H9 (cell line): ENCODE results near the gene TMEM41B. TPM values are rescaled to one million over a fixed set of nuclear protein-coding genes. Genes with fewer than 3 reads are reported as not detected.

Experiments
- DNase-seq: peaks from one replicate; pipeline ENCODE4 v3.0.0-alpha.2; 2017
- H2AFZ ChIP-seq: one replicate; pipeline ENCODE4 v1.6.1; 2013; ENCODE audit warnings: mild to moderate bottlenecking, low read length, control low read depth, moderate library complexity
- H2AK5ac ChIP-seq: 2 replicates; pipeline ENCODE4 v1.6.1; 2013; ENCODE audit warnings: low read length, control low read depth, mixed read lengths; ENCODE audit not compliant: insufficient read length
- H2BK120ac ChIP-seq: one replicate; pipeline ENCODE4 v1.6.1; 2013; ENCODE audit warnings: low read depth, mild to moderate bottlenecking, low read length, control low read depth, inconsistent platforms; ENCODE audit not compliant: poor library complexity, severe bottlenecking
- H2BK12ac ChIP-seq: 2 replicates; pipeline ENCODE4 v1.6.1; 2013; ENCODE audit warnings: low read length, control low read depth, mixed read lengths, low read depth; ENCODE audit not compliant: insufficient read length
- H2BK15ac ChIP-seq: 2 replicates; pipeline ENCODE4 v1.6.1; 2013; ENCODE audit warnings: low read depth, low read length, control low read depth
- H2BK20ac ChIP-seq: one replicate; pipeline ENCODE4 v1.6.1; 2013; ENCODE audit warnings: low read depth, mild to moderate bottlenecking, low read length, control low read depth, inconsistent platforms; ENCODE audit not compliant: poor library complexity, severe bottlenecking
- H2BK5ac ChIP-seq: 2 replicates; pipeline ENCODE4 v1.6.1; 2013; ENCODE audit warnings: low read length, control low read depth, mixed read lengths; ENCODE audit not compliant: insufficient read length
- H3K14ac ChIP-seq: 2 replicates; pipeline ENCODE4 v1.6.1; 2013; ENCODE audit warnings: low read length, control low read depth; ENCODE audit not compliant: insufficient read depth
- H3K18ac ChIP-seq: 2 replicates; pipeline ENCODE4 v1.6.1; 2013; ENCODE audit warnings: low read depth, mild to moderate bottlenecking, mixed read lengths, low read length, control low read depth; ENCODE audit not compliant: insufficient read length
- H3K23ac ChIP-seq: 2 replicates; pipeline ENCODE4 v1.6.1; 2013; ENCODE audit warnings: low read length, control low read depth, mixed read lengths, low read depth; ENCODE audit not compliant: insufficient read length
- H3K23me2 ChIP-seq: 2 replicates; pipeline ENCODE4 v1.6.1; 2013; ENCODE audit warnings: low read depth, mild to moderate bottlenecking, mixed read lengths, low read length, control low read depth; ENCODE audit not compliant: insufficient read length, poor library complexity, severe bottlenecking
- H3K27ac ChIP-seq: 2 replicates; pipeline ENCODE4 v1.5.1; 2013; ENCODE audit warnings: low read length, control low read depth, mixed read lengths, low read depth; ENCODE audit not compliant: insufficient read length
- H3K27me3 ChIP-seq: 2 replicates; pipeline ENCODE4 v1.6.1; 2013; ENCODE audit warnings: low read length, control low read depth, inconsistent platforms; ENCODE audit not compliant: insufficient read depth
- H3K4ac ChIP-seq: 2 replicates; pipeline ENCODE4 v1.6.1; 2013; ENCODE audit warnings: low read depth, mild to moderate bottlenecking, control low read depth, inconsistent platforms, low read length, moderate library complexity
- H3K4me1 ChIP-seq: 2 replicates; pipeline ENCODE4 v1.6.1; 2013; ENCODE audit warnings: low read length, control low read depth, inconsistent platforms; ENCODE audit not compliant: insufficient read depth
- H3K4me2 ChIP-seq: 2 replicates; pipeline ENCODE4 v1.6.1; 2013; ENCODE audit warnings: low read length, control low read depth, mixed read lengths; ENCODE audit not compliant: insufficient read length, insufficient read depth
- H3K56ac ChIP-seq: 2 replicates; pipeline ENCODE4 v1.6.1; 2013; ENCODE audit warnings: low read depth, mild to moderate bottlenecking, mixed read lengths, low read length, control low read depth; ENCODE audit not compliant: insufficient read length
- H3K79me1 ChIP-seq: 2 replicates; pipeline ENCODE4 v1.6.1; 2013; ENCODE audit warnings: low read depth, mild to moderate bottlenecking, moderate library complexity, low read length, control low read depth, inconsistent platforms; ENCODE audit not compliant: insufficient read depth, poor library complexity, severe bottlenecking
- H3K79me2 ChIP-seq: 2 replicates; pipeline ENCODE4 v1.6.1; 2013; ENCODE audit warnings: low read length, control low read depth, inconsistent platforms; ENCODE audit not compliant: insufficient read depth
- H3K9ac ChIP-seq: 2 replicates; pipeline ENCODE4 v1.6.1; 2013; ENCODE audit warnings: low read length, control low read depth, mixed read lengths; ENCODE audit not compliant: insufficient read length; ENCODE audit errors: extremely low read depth
- H3K9me3 ChIP-seq: one replicate; pipeline ENCODE4 v1.6.1; 2013; ENCODE audit warnings: low read depth, low read length, inconsistent platforms; ENCODE audit not compliant: control insufficient read depth
- H3T11ph ChIP-seq: one replicate; pipeline ENCODE4 v1.6.1; 2013; ENCODE audit warnings: mild to moderate bottlenecking, low read length, control low read depth, inconsistent platforms
- H4K20me1 ChIP-seq: one replicate; pipeline ENCODE4 v1.6.1; 2013; ENCODE audit not compliant: control insufficient read depth, insufficient read length, insufficient read depth
- H4K5ac ChIP-seq: 2 replicates; pipeline ENCODE4 v1.6.1; 2013; ENCODE audit warnings: low read depth, mild to moderate bottlenecking, mixed read lengths, low read length, control low read depth; ENCODE audit not compliant: insufficient read length
- H4K8ac ChIP-seq: replicated peaks from 2 replicates; pipeline ENCODE4 v1.6.1; 2013; ENCODE audit warnings: low read length, control low read depth, mixed read lengths, low read depth; ENCODE audit not compliant: insufficient read length
- H4K91ac ChIP-seq: 2 replicates; pipeline ENCODE4 v1.6.1; 2013; ENCODE audit warnings: low read depth, mild to moderate bottlenecking, moderate library complexity, mixed read lengths, low read length, control low read depth; ENCODE audit not compliant: insufficient read length
- H3K27ac Mint-ChIP-seq, 3 experiments: 2 replicates in 2 of 3; 3 replicates in 1 of 3; pipeline ENCODE4 v1.8.0; 2020 to 2021; ENCODE audit warnings: mixed read lengths in 3 of 3, mild to moderate bottlenecking in 1 of 3, moderate library complexity in 1 of 3
- H3K27me3 Mint-ChIP-seq: 2 replicates; pipeline ENCODE4 v1.8.0; 2021; ENCODE audit warnings: low read depth, mild to moderate bottlenecking, moderate library complexity, mixed read lengths
- H3K36me3 Mint-ChIP-seq, 3 experiments: 2 replicates in 2 of 3; 3 replicates in 1 of 3; pipeline ENCODE4 v1.8.0; 2020 to 2021; ENCODE audit warnings: low read depth in 3 of 3, mixed read lengths in 3 of 3; ENCODE audit not compliant: insufficient read depth in 1 of 3
- H3K4me1 Mint-ChIP-seq, 2 experiments: 2 replicates each; pipeline ENCODE4 v1.8.0; 2020; ENCODE audit warnings: mixed read lengths in 2 of 2
- H3K4me3 Mint-ChIP-seq, 2 experiments: 2 replicates in 1 of 2; 3 replicates in 1 of 2; pipeline ENCODE4 v1.8.0; 2020 to 2021; ENCODE audit warnings: mild to moderate bottlenecking in 2 of 2, mixed read lengths in 2 of 2, moderate library complexity in 1 of 2
- H3K9me3 Mint-ChIP-seq, 2 experiments: 2 replicates in 1 of 2; 3 replicates in 1 of 2; pipeline ENCODE4 v1.8.0; 2020; ENCODE audit warnings: mild to moderate bottlenecking in 2 of 2, mixed read lengths in 2 of 2, moderate library complexity in 1 of 2
- WGBS: extraction: QIAGEN DNeasy Blood & Tissue Kit; methylation state at CpG from one replicate; pipeline ENCODE4 v1.1.7; 2013; ENCODE audit warnings: missing lambda C conversion rate, low lambda C conversion rate, mixed read lengths; ENCODE audit not compliant: insufficient read length; ENCODE audit errors: extremely low coverage; 5-methylcytosine and 5-hydroxymethylcytosine counted together
- total RNA-seq: library from RNA; stranded (reverse); gene quantifications from 2 replicates; pipeline ENCODE4 v1.2.1, GENCODE V29; 2021
- TF ChIP-seq, protein P1 (sequence below): fragments of 200-600 bp; sonication (generic); conservative IDR thresholded peaks from 3 replicates; pipeline ENCODE4 v1.8.0; 2021; ENCODE audit warnings: antibody characterized with exemption, mild to moderate bottlenecking

Gene TMEM41B
- total RNA-seq, 1 experiment from 2014 or later, result 48.7 TPM

- no peak within 1 kb of the TSS for H2AFZ ChIP-seq
- TF ChIP-seq, protein P1, sequence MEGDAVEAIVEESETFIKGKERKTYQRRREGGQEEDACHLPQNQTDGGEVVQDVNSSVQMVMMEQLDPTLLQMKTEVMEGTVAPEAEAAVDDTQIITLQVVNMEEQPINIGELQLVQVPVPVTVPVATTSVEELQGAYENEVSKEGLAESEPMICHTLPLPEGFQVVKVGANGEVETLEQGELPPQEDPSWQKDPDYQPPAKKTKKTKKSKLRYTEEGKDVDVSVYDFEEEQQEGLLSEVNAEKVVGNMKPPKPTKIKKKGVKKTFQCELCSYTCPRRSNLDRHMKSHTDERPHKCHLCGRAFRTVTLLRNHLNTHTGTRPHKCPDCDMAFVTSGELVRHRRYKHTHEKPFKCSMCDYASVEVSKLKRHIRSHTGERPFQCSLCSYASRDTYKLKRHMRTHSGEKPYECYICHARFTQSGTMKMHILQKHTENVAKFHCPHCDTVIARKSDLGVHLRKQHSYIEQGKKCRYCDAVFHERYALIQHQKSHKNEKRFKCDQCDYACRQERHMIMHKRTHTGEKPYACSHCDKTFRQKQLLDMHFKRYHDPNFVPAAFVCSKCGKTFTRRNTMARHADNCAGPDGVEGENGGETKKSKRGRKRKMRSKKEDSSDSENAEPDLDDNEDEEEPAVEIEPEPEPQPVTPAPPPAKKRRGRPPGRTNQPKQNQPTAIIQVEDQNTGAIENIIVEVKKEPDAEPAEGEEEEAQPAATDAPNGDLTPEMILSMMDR, result no peak
- peak within 1 kb of the TSS; percentile 64 to 97 (median 94); a peak in 6 of 7 replicates for H3K27ac Mint-ChIP-seq
Measured at GRCh38 chr11:9265211-9266131, 48.9 kb downstream of the TMEM41B start, which contains the start of gene DENND5A. Gene DENND5A, minus strand, starts transcription at chr11:9265350. Its CDS starts 281 bp downstream, at chr11:9265069.

More at GRCh38 chr11:9265211-9266131, 48.9 kb downstream of the TMEM41B start, which contains the start of gene DENND5A:
- H2BK12ac ChIP-seq, result no peak within 1 kb of the TSS
- H2BK120ac ChIP-seq, result no peak within 1 kb of the TSS
- no peak within 1 kb of the TSS for H2BK20ac ChIP-seq
- peak; percentile 91 for DNase-seq
- H3K14ac ChIP-seq, result peak within 1 kb of the TSS; percentile 96
- H4K8ac ChIP-seq, result no peak within 1 kb of the TSS
- H3K18ac ChIP-seq, result peak within 1 kb of the TSS; percentile 15
- H3K56ac ChIP-seq, result no peak within 1 kb of the TSS
- H3K23ac ChIP-seq, result no peak within 1 kb of the TSS
- peaks cover 0 to 4% of the 10 kb centered on the region in 2 experiments; a peak in 2 of 5 replicates for H3K9me3 Mint-ChIP-seq
- H3K4me2 ChIP-seq, result peak within 1 kb of the TSS; percentile 88
- H3K79me1 ChIP-seq, result peaks cover 6% of the 10 kb centered on the region
- no peak within 1 kb of the TSS for H3K27ac ChIP-seq
- no peak within 1 kb of the TSS for H3T11ph ChIP-seq
- no peak within 1 kb of the TSS for H2AK5ac ChIP-seq
- no CpG with 5 or more reads among the region's 63 CpGs for WGBS
- H3K4me1 Mint-ChIP-seq, result peaks cover 33 to 43% of the 10 kb centered on the region in 2 experiments
- H3K27me3 Mint-ChIP-seq, result peaks cover 2% of the 10 kb centered on the region
- H3K23me2 ChIP-seq, result peaks cover 14% of the 10 kb centered on the region
- H4K20me1 ChIP-seq, result no peaks in the 10 kb centered on the region
- peaks cover 16% of the 10 kb centered on the region; the same call in 1 of the 2 replicates for H3K79me2 ChIP-seq
- no peaks in the 10 kb centered on the region for H3K27me3 ChIP-seq
- no peaks in the 10 kb centered on the region for H3K9me3 ChIP-seq
- H3K36me3 Mint-ChIP-seq, result peaks cover 0 to 6% (median 0%) of the 10 kb centered on the region in 3 experiments; a peak in 1 of 7 replicates
- H3K4ac ChIP-seq, result no peak within 1 kb of the TSS
- no peak within 1 kb of the TSS for H2BK5ac ChIP-seq
- H3K4me3 Mint-ChIP-seq, result peak within 1 kb of the TSS; percentile 93 to 99
- peak within 1 kb of the TSS; percentile 79 for H3K9ac ChIP-seq
- peaks cover 5% of the 10 kb centered on the region; the same call in 1 of the 2 replicates for H3K4me1 ChIP-seq
- no peak within 1 kb of the TSS for H2BK15ac ChIP-seq
- no peak within 1 kb of the TSS for H4K91ac ChIP-seq
- no peak within 1 kb of the TSS for H4K5ac ChIP-seq
